Panc1 (cell line): ENCODE measurements around the gene OR52K2.
A peak's percentile ranks its signal among the peaks of the same experiment; 100 is the strongest.

Experiments used
- CTCF ChIP-seq: fragments of 450-650 bp; IDR thresholded peaks from 2 replicates; pipeline ENCODE4 v1.5.1; 2017; ENCODE audit warnings: mild to moderate bottlenecking
- POLR2AphosphoS5 ChIP-seq: IDR thresholded peaks from 2 replicates; pipeline ENCODE4 v1.6.1; 2012; ENCODE audit warnings: mild to moderate bottlenecking, low read depth, low read length, moderate library complexity
- REST ChIP-seq, 2 experiments: IDR thresholded peaks; 2 replicates each; pipeline ENCODE4 v1.6.1; 2011 to 2012; ENCODE audit warnings: low read depth in 2 of 2, control low read depth in 1 of 2, low read length in 1 of 2, mild to moderate bottlenecking in 1 of 2, moderate library complexity in 1 of 2; ENCODE audit not compliant: insufficient read depth in 1 of 2
- SIN3A ChIP-seq: IDR thresholded peaks from 2 replicates; pipeline ENCODE4 v1.6.1; 2012; ENCODE audit warnings: low read depth, mild to moderate bottlenecking, low read length, moderate library complexity, borderline replicate concordance; ENCODE audit not compliant: insufficient read depth

GRCh38 chr11:4493480-4493818, 44.4 kb downstream of the OR52K2 start:
- TF ChIP-seq POLR2AphosphoS5 (no peak), CTCF (peak; percentile 74), REST (IDR thresholded peaks at IDR 0.05; ENCODE audit: insufficient read depth in 1 of 2, low read depth in 2 of 2, low read length in 1 of 2) (no peak), SIN3A (no peak)
